Liver (tissue), 9 donors: Measurements from ENCODE around the gene HAO2. TPM values are rescaled to one million over a fixed set of nuclear protein-coding genes. Genes with fewer than 3 reads are reported as not detected.

Experiments
- DNase-seq: peaks from one replicate; pipeline ENCODE4 v3.0.0-alpha.2; 2017; ENCODE audit warnings: low spot score
- H3K27ac ChIP-seq, 2 donors: one replicate each; pipeline ENCODE4 v1.7.0; 2013; ENCODE audit warnings: inconsistent platforms in 2 of 2, low read length in 2 of 2, control low read depth in 1 of 2, low read depth in 1 of 2, mild to moderate bottlenecking in 1 of 2
- H3K27me3 ChIP-seq, 4 donors: one replicate each; pipeline versions ENCODE4 v1.6.1 to v1.7.0; 2013; ENCODE audit warnings: low read length in 3 of 4, inconsistent platforms in 1 of 4, mild to moderate bottlenecking in 1 of 4, moderate library complexity in 1 of 4; ENCODE audit not compliant: control insufficient read depth in 4 of 4, insufficient read depth in 4 of 4
- H3K36me3 ChIP-seq, 4 donors: one replicate each; pipeline versions ENCODE4 v1.6.1 to v1.7.0; 2013; ENCODE audit warnings: low read length in 3 of 4, mild to moderate bottlenecking in 3 of 4, low read depth in 1 of 4, moderate library complexity in 1 of 4; ENCODE audit not compliant: control insufficient read depth in 4 of 4, insufficient read depth in 3 of 4
- H3K4me1 ChIP-seq, 4 donors: one replicate each; pipeline versions ENCODE4 v1.6.1 to v1.7.0; 2013; ENCODE audit warnings: low read length in 3 of 4, mild to moderate bottlenecking in 3 of 4, moderate library complexity in 1 of 4; ENCODE audit not compliant: control insufficient read depth in 4 of 4, insufficient read depth in 4 of 4
- H3K4me3 ChIP-seq, 3 donors: one replicate each; pipeline versions ENCODE4 v1.6.1 to v1.7.0; 2013; ENCODE audit warnings: low read length in 3 of 3, control low read depth in 1 of 3, low read depth in 1 of 3, mild to moderate bottlenecking in 1 of 3
- H3K9ac ChIP-seq, 2 donors: one replicate each; pipeline ENCODE4 v1.7.0; 2013; ENCODE audit warnings: low read length in 2 of 2, mild to moderate bottlenecking in 2 of 2, moderate library complexity in 2 of 2, control low read depth in 1 of 2, low read depth in 1 of 2
- H3K9me3 ChIP-seq, 4 donors: one replicate each; pipeline versions ENCODE4 v1.6.1 to v1.7.0; 2013; ENCODE audit warnings: low read length in 3 of 4; ENCODE audit not compliant: control insufficient read depth in 4 of 4
- FOXA2 ChIP-seq: IDR thresholded peaks from 2 replicates; pipeline ENCODE4 v1.6.1; 2016; ENCODE audit warnings: antibody characterized with exemption
- GABPA ChIP-seq, 2 donors: IDR thresholded peaks in 1 of 2; conservative IDR thresholded peaks in 1 of 2; 2 replicates each; pipeline ENCODE4 v1.6.1; 2016; ENCODE audit warnings: antibody characterized with exemption in 2 of 2, mild to moderate bottlenecking in 1 of 2, moderate library complexity in 1 of 2
- HNF4A ChIP-seq, 2 donors: conservative IDR thresholded peaks; 2 replicates each; pipeline ENCODE4 v1.6.1; 2016; ENCODE audit warnings: antibody characterized with exemption in 2 of 2, mild to moderate bottlenecking in 2 of 2
- HNF4G ChIP-seq: IDR thresholded peaks from 2 replicates; pipeline ENCODE4 v1.6.1; 2016; ENCODE audit warnings: antibody characterized with exemption
- JUND ChIP-seq, 2 donors: IDR thresholded peaks; 2 replicates each; pipeline ENCODE4 v1.6.1; 2016; ENCODE audit warnings: antibody characterized with exemption in 2 of 2
- NR2F2 ChIP-seq: IDR thresholded peaks from 2 replicates; pipeline ENCODE4 v1.6.1; 2016; ENCODE audit warnings: antibody characterized with exemption
- RAD21 ChIP-seq, 2 donors: IDR thresholded peaks; 2 replicates each; pipeline ENCODE4 v1.6.1; 2016; ENCODE audit warnings: antibody characterized with exemption in 2 of 2, mild to moderate bottlenecking in 2 of 2
- RXRA ChIP-seq, 2 donors: IDR thresholded peaks; 2 replicates each; pipeline ENCODE4 v1.6.1; 2017 to 2018; ENCODE audit warnings: antibody characterized with exemption in 2 of 2, mild to moderate bottlenecking in 1 of 2
- SP1 ChIP-seq: IDR thresholded peaks from 2 replicates; pipeline ENCODE4 v1.6.1; 2018; ENCODE audit warnings: antibody characterized with exemption, mild to moderate bottlenecking
- YY1 ChIP-seq: IDR thresholded peaks from 2 replicates; pipeline ENCODE4 v1.6.1; 2016; ENCODE audit warnings: antibody characterized with exemption, mild to moderate bottlenecking
- WGBS: extraction: QIAGEN DNeasy Blood & Tissue Kit; methylation state at CpG from one replicate; pipeline ENCODE4 v1.1.7; 2013; 5-methylcytosine and 5-hydroxymethylcytosine counted together
- polyA plus RNA-seq, 2 donors: library from polyadenylated mRNA; stranded (reverse) in 1 of 2; unstranded in 1 of 2; fragments of 200-250 nt in 1 of 2; fragments of >200 nt in 1 of 2; fragmentation: Nextera tagmentation in 1 of 2; extraction: Ambion mirVana in 1 of 2; gene quantifications; one replicate each; pipeline versions ENCODE4 v1.2.1 to v1.2.3, GENCODE V29; 2013 to 2015
- total RNA-seq, 2 donors: library from RNA; depleted of rRNA; stranded (reverse); fragments of >200 nt; gene quantifications; one replicate each; pipeline ENCODE4 v1.2.3, GENCODE V29; 2014
- TF ChIP-seq, protein P1 (sequence below): IDR thresholded peaks from 2 replicates; pipeline ENCODE4 v1.6.1; 2016; ENCODE audit warnings: antibody characterized with exemption
- TF ChIP-seq, protein P2 (sequence below): fragments of 150-350 bp; IDR thresholded peaks from 2 replicates; pipeline ENCODE4 v1.5.1; 2017; ENCODE audit warnings: improper control_type of control experiment, low read depth, low read length; ENCODE audit not compliant: missing input control
- TF ChIP-seq, protein P3 (sequence below): IDR thresholded peaks from 2 replicates; pipeline ENCODE4 v1.6.1; 2016; ENCODE audit warnings: antibody characterized with exemption
- donor health status: healthy.
- donor health status: healthy.
- donor health status: healthy.
- donor health status: healthy.
- donor health status: healthy.

HAO2 gene
- total and polyA plus RNA-seq, 4 donors = 8.2 to 377 (median 150) TPM

DNA sequence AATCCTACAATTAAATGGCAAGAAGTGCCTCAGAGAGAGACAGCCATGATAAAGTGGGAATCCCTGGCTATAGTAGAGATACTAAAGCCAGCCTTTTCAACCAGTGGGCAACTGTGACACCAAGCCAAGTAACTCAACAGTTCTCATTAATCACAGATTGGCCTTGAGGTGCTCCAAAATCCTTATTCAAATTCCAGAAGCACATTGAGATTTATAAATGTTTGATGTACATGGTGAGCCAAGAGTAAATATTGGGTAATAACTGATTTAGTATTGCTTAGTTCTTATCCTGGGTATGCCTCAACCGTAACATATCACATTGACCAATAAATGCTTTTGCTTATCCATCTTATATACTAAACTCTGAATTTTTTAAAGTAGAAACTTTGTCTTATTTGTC lies 17.1 kb downstream of the HAO2 start (continued):
- TF ChIP-seq, protein P1, sequence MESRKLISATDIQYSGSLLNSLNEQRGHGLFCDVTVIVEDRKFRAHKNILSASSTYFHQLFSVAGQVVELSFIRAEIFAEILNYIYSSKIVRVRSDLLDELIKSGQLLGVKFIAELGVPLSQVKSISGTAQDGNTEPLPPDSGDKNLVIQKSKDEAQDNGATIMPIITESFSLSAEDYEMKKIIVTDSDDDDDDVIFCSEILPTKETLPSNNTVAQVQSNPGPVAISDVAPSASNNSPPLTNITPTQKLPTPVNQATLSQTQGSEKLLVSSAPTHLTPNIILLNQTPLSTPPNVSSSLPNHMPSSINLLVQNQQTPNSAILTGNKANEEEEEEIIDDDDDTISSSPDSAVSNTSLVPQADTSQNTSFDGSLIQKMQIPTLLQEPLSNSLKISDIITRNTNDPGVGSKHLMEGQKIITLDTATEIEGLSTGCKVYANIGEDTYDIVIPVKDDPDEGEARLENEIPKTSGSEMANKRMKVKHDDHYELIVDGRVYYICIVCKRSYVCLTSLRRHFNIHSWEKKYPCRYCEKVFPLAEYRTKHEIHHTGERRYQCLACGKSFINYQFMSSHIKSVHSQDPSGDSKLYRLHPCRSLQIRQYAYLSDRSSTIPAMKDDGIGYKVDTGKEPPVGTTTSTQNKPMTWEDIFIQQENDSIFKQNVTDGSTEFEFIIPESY = no peak
- TF ChIP-seq HNF4A (conservative IDR thresholded peaks at IDR 0.05) (peak in 1 of 2 donors; percentile 6), NR2F2 (no peak), FOXA2 (peak; percentile 8), HNF4G (no peak), YY1 (peak; percentile 44)
- TF ChIP-seq, protein P2, sequence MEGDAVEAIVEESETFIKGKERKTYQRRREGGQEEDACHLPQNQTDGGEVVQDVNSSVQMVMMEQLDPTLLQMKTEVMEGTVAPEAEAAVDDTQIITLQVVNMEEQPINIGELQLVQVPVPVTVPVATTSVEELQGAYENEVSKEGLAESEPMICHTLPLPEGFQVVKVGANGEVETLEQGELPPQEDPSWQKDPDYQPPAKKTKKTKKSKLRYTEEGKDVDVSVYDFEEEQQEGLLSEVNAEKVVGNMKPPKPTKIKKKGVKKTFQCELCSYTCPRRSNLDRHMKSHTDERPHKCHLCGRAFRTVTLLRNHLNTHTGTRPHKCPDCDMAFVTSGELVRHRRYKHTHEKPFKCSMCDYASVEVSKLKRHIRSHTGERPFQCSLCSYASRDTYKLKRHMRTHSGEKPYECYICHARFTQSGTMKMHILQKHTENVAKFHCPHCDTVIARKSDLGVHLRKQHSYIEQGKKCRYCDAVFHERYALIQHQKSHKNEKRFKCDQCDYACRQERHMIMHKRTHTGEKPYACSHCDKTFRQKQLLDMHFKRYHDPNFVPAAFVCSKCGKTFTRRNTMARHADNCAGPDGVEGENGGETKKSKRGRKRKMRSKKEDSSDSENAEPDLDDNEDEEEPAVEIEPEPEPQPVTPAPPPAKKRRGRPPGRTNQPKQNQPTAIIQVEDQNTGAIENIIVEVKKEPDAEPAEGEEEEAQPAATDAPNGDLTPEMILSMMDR = no peak

DNA sequence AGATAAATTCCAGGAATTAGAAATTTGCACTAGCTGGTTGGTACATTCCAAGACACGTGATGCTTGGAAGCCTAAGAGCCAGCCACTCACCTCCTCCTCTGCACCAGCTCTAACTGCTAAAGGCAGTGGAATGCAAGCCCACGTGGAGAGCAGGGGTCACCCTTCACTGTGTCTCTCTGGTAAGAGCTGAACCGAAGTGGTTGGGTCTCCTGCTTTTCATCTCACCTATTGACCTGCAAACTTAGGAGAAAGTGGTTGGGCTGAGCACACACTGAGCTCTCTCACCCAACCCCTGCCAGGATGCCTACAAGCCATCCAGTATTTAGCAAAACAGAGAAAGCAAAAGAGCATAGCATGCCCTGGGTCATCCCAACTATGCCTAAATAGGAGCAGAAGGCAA lies 19.3 kb downstream of the HAO2 start:
- Histone ChIP-seq H3K4me1 (peaks cover 11 to 90% (median 65%) of the 10 kb centered on the region in 4 donors), H3K9me3 (no peaks in the 10 kb centered on the region), H3K36me3 (peaks cover 0 to 40% (median 17%) of the 10 kb centered on the region in 4 donors), H3K4me3 (no peak overlapping the region), H3K27me3 (no peaks in the 10 kb centered on the region), H3K27ac (peak overlapping the region; percentile 45 to 51), H3K9ac (no peak overlapping the region)
- 38% methylated on average over 3 of the region's 3 CpGs for WGBS
- no peak for DNase-seq
- no peak for TF ChIP-seq RAD21 (IDR thresholded peaks at IDR 0.05)
- TF ChIP-seq SP1 = no peak
- TF ChIP-seq GABPA (IDR thresholded peaks at IDR 0.05 in 1 of 2, conservative IDR thresholded peaks at IDR 0.05 in 1 of 2) = no peak
- TF ChIP-seq, protein P1 = no peak
- TF ChIP-seq, protein P2 = no peak
- TF ChIP-seq YY1 = no peak
- no peak for TF ChIP-seq RXRA (IDR thresholded peaks at IDR 0.05)
- TF ChIP-seq HNF4G = no peak
- TF ChIP-seq, protein P3, sequence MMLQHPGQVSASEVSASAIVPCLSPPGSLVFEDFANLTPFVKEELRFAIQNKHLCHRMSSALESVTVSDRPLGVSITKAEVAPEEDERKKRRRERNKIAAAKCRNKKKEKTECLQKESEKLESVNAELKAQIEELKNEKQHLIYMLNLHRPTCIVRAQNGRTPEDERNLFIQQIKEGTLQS = no peak
- TF ChIP-seq JUND (IDR thresholded peaks at IDR 0.05) = no peak
- no peak for TF ChIP-seq FOXA2
- no peak for TF ChIP-seq HNF4A (conservative IDR thresholded peaks at IDR 0.05)
